Measurements from ENCODE around the gene PRDX2. TPM values are rescaled to one million over a fixed set of nuclear protein-coding genes. Genes with fewer than 3 reads are reported as not detected.

PRDX2 gene
- total and polyA plus RNA-seq, 10 of the 15 experiments (the other 5 are each of a cell fraction or from before 2014, with no cell fraction given): 93.0 to 812 (median 344) TPM

DNA sequence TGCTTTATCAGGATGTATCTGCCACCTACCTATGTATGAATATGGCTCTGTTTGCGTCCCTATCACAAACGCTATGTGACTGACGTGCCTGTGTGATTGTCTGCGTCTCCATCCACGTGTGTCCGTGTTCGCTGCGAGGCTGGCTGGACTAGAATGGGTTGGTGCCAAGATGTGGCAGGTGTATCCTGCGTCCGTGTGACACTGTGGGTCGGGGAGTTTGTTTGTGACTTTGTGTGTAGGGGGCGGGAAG is 19.5 kb downstream of the PRDX2 start:
- Histone ChIP-seq H3K9ac (ENCODE audit: control insufficient read depth, insufficient read depth, low read length) (peak overlapping the region; percentile 77), H3K27me3 (replicated peaks in 1 of 2; ENCODE audit: control insufficient read depth in 2 of 2, insufficient read depth in 2 of 2, low read length in 1 of 2) (no peaks in the 10 kb centered on the region), H3K9me3 (replicated peaks; ENCODE audit: control insufficient read depth, insufficient read depth, low read length) (no peaks in the 10 kb centered on the region), H3K4me2 (ENCODE audit: control insufficient read depth, insufficient read depth) (peak overlapping the region; percentile 97), H2AFZ (ENCODE audit: control insufficient read depth, low read depth, low read length) (peak overlapping the region; percentile 78), H3K4me3 (peak overlapping the region; percentile 65; the same call in 1 of the 2 replicates), H3K79me2 (ENCODE audit: control insufficient read depth, insufficient read depth, low read length) (peaks cover 9% of the 10 kb centered on the region), H3K4me1 (ENCODE audit: control insufficient read depth, insufficient read depth, low read length) (peaks cover 67% of the 10 kb centered on the region), H3K27ac (ENCODE audit: control insufficient read depth, insufficient read depth) (peak overlapping the region; percentile 97), H4K20me1 (ENCODE audit: control insufficient read depth, insufficient read depth) (no peaks in the 10 kb centered on the region), H3K36me3 (ENCODE audit: control insufficient read depth in 2 of 2, insufficient read depth in 2 of 2, low read length in 1 of 2) (no peaks in the 10 kb centered on the region)
- BruUV-seq (replicated peaks): no TSS peak
- in situ Hi-C loops (cut with MboI) (no loop called here), intact Hi-C loops (cut with micrococcal nuclease; ENCODE audit: unreplicated experiment) (loop anchor here (5.0 to 10.0 kb wide), 2 partner anchors 170 to 1687 kb away; partner anchors contain the start of genes ZNF490 and ZNF791)
- ChIA-PET POLR2A (interaction anchor here (0.5 to 9.3 kb wide), 3 partner anchors 12 to 1407 kb away, joined by 3 to 303 read pairs (median 11); partner anchors contain the start of gene JUNB), RAD21 (ENCODE audit: unreplicated experiment) (interaction anchor here (1.4 to 2.7 kb wide), 3 partner anchors 9 to 14 kb away, joined by 13 to 23 read pairs (median 16); partner anchors contain the start of gene JUNB), CTCF (interaction anchor here (12.1 kb wide), 1 partner anchor 14 kb away, joined by 537 read pairs; the partner anchor contains the start of gene JUNB), SMC1A (ENCODE audit: uncharacterized antibody, unreplicated experiment) (interaction anchor here (8.4 kb wide), 1 partner anchor 14 kb away, joined by 240 read pairs; the partner anchor contains the start of gene JUNB)
- ATAC-seq: no peak
- DNase-seq (ENCODE audit: low read depth, low spot score): no peak
- FAIRE-seq: no peak
- 1% methylated on average over 11 of the region's 12 CpGs for WGBS (ENCODE audit: insufficient coverage, insufficient replicate concordance, low lambda C conversion rate, missing lambda C conversion rate)
- TF ChIP-seq POLR2AphosphoS2 (IDR thresholded peaks at IDR 0.05; ENCODE audit: low read depth, low read length) (no peak), NR2C2 (IDR thresholded peaks at IDR 0.05; ENCODE audit: borderline replicate concordance, control insufficient read depth, insufficient read length, low read depth) (no peak), TARDBP (IDR thresholded peaks at IDR 0.05; ENCODE audit: borderline replicate concordance) (no peak; the same call in 1 of the 2 replicates), RAD51 (IDR thresholded peaks at IDR 0.05) (peak; percentile 37; the same call in 1 of the 2 replicates), EP300 (IDR thresholded peaks at IDR 0.05; ENCODE audit: borderline replicate concordance in 1 of 2, control insufficient read depth in 1 of 2, low read depth in 2 of 2, low read length in 2 of 2) (no peak), SMAD1 (IDR thresholded peaks at IDR 0.05; ENCODE audit: low read depth, partially characterized antibody) (peak; percentile 75), BACH1 (IDR thresholded peaks at IDR 0.05; ENCODE audit: borderline replicate concordance) (no peak), ATF7 (IDR thresholded peaks at IDR 0.05; ENCODE audit: low read depth) (0 out of 2 replicates have a peak, but pooled peaks have one; percentile 17), SPI1 (IDR thresholded peaks at IDR 0.05; ENCODE audit: borderline replicate concordance, insufficient read depth, low read depth, low read length) (no peak), TCF3 (IDR thresholded peaks at IDR 0.05; ENCODE audit: borderline replicate concordance, insufficient read depth, low read depth, low read length) (no peak), ASH2L (IDR thresholded peaks at IDR 0.05; ENCODE audit: borderline replicate concordance, low read depth) (no peak), HDGF (IDR thresholded peaks at IDR 0.05) (peak; percentile 95)
- TF ChIP-seq, protein P1, sequence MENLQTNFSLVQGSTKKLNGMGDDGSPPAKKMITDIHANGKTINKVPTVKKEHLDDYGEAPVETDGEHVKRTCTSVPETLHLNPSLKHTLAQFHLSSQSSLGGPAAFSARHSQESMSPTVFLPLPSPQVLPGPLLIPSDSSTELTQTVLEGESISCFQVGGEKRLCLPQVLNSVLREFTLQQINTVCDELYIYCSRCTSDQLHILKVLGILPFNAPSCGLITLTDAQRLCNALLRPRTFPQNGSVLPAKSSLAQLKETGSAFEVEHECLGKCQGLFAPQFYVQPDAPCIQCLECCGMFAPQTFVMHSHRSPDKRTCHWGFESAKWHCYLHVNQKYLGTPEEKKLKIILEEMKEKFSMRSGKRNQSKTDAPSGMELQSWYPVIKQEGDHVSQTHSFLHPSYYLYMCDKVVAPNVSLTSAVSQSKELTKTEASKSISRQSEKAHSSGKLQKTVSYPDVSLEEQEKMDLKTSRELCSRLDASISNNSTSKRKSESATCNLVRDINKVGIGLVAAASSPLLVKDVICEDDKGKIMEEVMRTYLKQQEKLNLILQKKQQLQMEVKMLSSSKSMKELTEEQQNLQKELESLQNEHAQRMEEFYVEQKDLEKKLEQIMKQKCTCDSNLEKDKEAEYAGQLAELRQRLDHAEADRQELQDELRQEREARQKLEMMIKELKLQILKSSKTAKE (IDR thresholded peaks at IDR 0.05; ENCODE audit: low read depth, poor library complexity, severe bottlenecking): peak; percentile 50
- TF ChIP-seq, protein P2, sequence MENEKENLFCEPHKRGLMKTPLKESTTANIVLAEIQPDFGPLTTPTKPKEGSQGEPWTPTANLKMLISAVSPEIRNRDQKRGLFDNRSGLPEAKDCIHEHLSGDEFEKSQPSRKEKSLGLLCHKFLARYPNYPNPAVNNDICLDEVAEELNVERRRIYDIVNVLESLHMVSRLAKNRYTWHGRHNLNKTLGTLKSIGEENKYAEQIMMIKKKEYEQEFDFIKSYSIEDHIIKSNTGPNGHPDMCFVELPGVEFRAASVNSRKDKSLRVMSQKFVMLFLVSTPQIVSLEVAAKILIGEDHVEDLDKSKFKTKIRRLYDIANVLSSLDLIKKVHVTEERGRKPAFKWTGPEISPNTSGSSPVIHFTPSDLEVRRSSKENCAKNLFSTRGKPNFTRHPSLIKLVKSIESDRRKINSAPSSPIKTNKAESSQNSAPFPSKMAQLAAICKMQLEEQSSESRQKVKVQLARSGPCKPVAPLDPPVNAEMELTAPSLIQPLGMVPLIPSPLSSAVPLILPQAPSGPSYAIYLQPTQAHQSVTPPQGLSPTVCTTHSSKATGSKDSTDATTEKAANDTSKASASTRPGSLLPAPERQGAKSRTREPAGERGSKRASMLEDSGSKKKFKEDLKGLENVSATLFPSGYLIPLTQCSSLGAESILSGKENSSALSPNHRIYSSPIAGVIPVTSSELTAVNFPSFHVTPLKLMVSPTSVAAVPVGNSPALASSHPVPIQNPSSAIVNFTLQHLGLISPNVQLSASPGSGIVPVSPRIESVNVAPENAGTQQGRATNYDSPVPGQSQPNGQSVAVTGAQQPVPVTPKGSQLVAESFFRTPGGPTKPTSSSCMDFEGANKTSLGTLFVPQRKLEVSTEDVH (IDR thresholded peaks at IDR 0.05; ENCODE audit: low read depth, partially characterized antibody): peak; percentile 56
- TF ChIP-seq, protein P3, sequence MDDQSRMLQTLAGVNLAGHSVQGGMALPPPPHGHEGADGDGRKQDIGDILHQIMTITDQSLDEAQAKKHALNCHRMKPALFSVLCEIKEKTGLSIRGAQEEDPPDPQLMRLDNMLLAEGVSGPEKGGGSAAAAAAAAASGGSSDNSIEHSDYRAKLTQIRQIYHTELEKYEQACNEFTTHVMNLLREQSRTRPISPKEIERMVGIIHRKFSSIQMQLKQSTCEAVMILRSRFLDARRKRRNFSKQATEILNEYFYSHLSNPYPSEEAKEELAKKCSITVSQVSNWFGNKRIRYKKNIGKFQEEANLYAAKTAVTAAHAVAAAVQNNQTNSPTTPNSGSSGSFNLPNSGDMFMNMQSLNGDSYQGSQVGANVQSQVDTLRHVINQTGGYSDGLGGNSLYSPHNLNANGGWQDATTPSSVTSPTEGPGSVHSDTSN (IDR thresholded peaks at IDR 0.05; ENCODE audit: insufficient replicate concordance, low read depth, low read length): peak; percentile 71
- TF ChIP-seq, protein P4, sequence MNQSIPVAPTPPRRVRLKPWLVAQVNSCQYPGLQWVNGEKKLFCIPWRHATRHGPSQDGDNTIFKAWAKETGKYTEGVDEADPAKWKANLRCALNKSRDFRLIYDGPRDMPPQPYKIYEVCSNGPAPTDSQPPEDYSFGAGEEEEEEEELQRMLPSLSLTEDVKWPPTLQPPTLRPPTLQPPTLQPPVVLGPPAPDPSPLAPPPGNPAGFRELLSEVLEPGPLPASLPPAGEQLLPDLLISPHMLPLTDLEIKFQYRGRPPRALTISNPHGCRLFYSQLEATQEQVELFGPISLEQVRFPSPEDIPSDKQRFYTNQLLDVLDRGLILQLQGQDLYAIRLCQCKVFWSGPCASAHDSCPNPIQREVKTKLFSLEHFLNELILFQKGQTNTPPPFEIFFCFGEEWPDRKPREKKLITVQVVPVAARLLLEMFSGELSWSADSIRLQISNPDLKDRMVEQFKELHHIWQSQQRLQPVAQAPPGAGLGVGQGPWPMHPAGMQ (IDR thresholded peaks at IDR 0.05; ENCODE audit: borderline replicate concordance): peak; percentile 44; the same call in 1 of the 2 replicates

All from GM12878 (cell line).